Trophoblast cell (in vitro differentiated cells and primary cell): ENCODE measurements around the gene CENPP.

Experiments used
- DNase-seq, 2 donors: peaks; one replicate each; pipeline ENCODE4 v3.0.0-alpha.2; 2016
- H2AFZ ChIP-seq: 2 replicates; pipeline ENCODE4 v1.6.1; 2013; ENCODE audit warnings: low read length, moderate library complexity, mild to moderate bottlenecking; ENCODE audit not compliant: insufficient read depth, poor library complexity
- H2AK5ac ChIP-seq: 2 replicates; pipeline ENCODE4 v1.6.1; 2013; ENCODE audit warnings: mild to moderate bottlenecking, low read length
- H2BK120ac ChIP-seq: 2 replicates; pipeline ENCODE4 v1.6.1; 2013; ENCODE audit warnings: low read length, mild to moderate bottlenecking, moderate library complexity; ENCODE audit not compliant: insufficient read depth, poor library complexity
- H2BK12ac ChIP-seq: 2 replicates; pipeline ENCODE4 v1.6.1; 2013; ENCODE audit warnings: mild to moderate bottlenecking, low read length, moderate library complexity
- H2BK5ac ChIP-seq: 2 replicates; pipeline ENCODE4 v1.6.1; 2013; ENCODE audit warnings: low read length, low read depth, moderate library complexity, mild to moderate bottlenecking; ENCODE audit not compliant: poor library complexity
- H3K14ac ChIP-seq: 2 replicates; pipeline ENCODE4 v1.6.1; 2013; ENCODE audit warnings: mild to moderate bottlenecking, low read length
- H3K18ac ChIP-seq: 2 replicates; pipeline ENCODE4 v1.6.1; 2013; ENCODE audit warnings: mild to moderate bottlenecking, low read length
- H3K23ac ChIP-seq: 2 replicates; pipeline ENCODE4 v1.6.1; 2013; ENCODE audit warnings: low read length
- H3K27ac ChIP-seq: 2 replicates; pipeline ENCODE4 v1.5.1; 2013; ENCODE audit warnings: low read depth, mild to moderate bottlenecking, inconsistent platforms, low read length, moderate library complexity
- H3K27me3 ChIP-seq: 2 replicates; pipeline ENCODE4 v1.6.1; 2013; ENCODE audit warnings: inconsistent platforms, mild to moderate bottlenecking, low read length, moderate library complexity; ENCODE audit not compliant: insufficient read depth
- H3K36me3 ChIP-seq, 2 experiments: 1 replicate in 1 of 2; 2 replicates in 1 of 2; pipeline ENCODE4 v1.6.1; 2013; ENCODE audit warnings: low read length in 2 of 2, mild to moderate bottlenecking in 2 of 2, moderate library complexity in 1 of 2; ENCODE audit not compliant: insufficient read depth in 2 of 2, control insufficient read depth in 1 of 2
- H3K4ac ChIP-seq: 2 replicates; pipeline ENCODE4 v1.6.1; 2013; ENCODE audit warnings: low read depth, mild to moderate bottlenecking, low read length, moderate library complexity
- H3K4me1 ChIP-seq, 2 experiments: 1 replicate in 1 of 2; 2 replicates in 1 of 2; pipeline ENCODE4 v1.6.1; 2013; ENCODE audit warnings: low read length in 2 of 2, mild to moderate bottlenecking in 2 of 2, moderate library complexity in 1 of 2; ENCODE audit not compliant: insufficient read depth in 2 of 2, control insufficient read depth in 1 of 2
- H3K4me2 ChIP-seq: 2 replicates; pipeline ENCODE4 v1.6.1; 2013; ENCODE audit warnings: inconsistent platforms, mild to moderate bottlenecking, low read length, moderate library complexity
- H3K4me3 ChIP-seq: 2 replicates; pipeline ENCODE4 v1.5.1; 2013; ENCODE audit warnings: mild to moderate bottlenecking, low read depth, low read length, inconsistent platforms
- H3K79me1 ChIP-seq: one replicate; pipeline ENCODE4 v1.6.1; 2013; ENCODE audit warnings: low read length
- H3K79me2 ChIP-seq: 2 replicates; pipeline ENCODE4 v1.6.1; 2013; ENCODE audit warnings: low read length, mild to moderate bottlenecking; ENCODE audit not compliant: control insufficient read depth, insufficient read depth, poor library complexity
- H3K9ac ChIP-seq: 2 replicates; pipeline ENCODE4 v1.6.1; 2013; ENCODE audit warnings: mild to moderate bottlenecking, low read length
- H3K9me3 ChIP-seq: 2 replicates; pipeline ENCODE4 v1.6.1; 2013; ENCODE audit warnings: low read depth, mild to moderate bottlenecking, control low read depth, inconsistent platforms, low read length; ENCODE audit not compliant: insufficient read depth
- H4K12ac ChIP-seq: 2 replicates; pipeline ENCODE4 v1.6.1; 2013; ENCODE audit warnings: low read depth, mild to moderate bottlenecking, low read length, moderate library complexity
- H4K8ac ChIP-seq: 2 replicates; pipeline ENCODE4 v1.6.1; 2013; ENCODE audit warnings: low read depth, mild to moderate bottlenecking, low read length, moderate library complexity
- H4K91ac ChIP-seq: one replicate; pipeline ENCODE4 v1.6.1; 2013; ENCODE audit warnings: low read depth, mild to moderate bottlenecking, low read length, moderate library complexity
- WGBS: extraction: QIAGEN DNeasy Blood & Tissue Kit; methylation state at CpG from one replicate; pipeline ENCODE4 v1.1.7; 2013; ENCODE audit warnings: missing lambda C conversion rate; ENCODE audit not compliant: insufficient read length, insufficient coverage; ENCODE audit errors: extremely low coverage; 5-methylcytosine and 5-hydroxymethylcytosine counted together

The CENPP gene

GRCh38 chr9:92325991-92326500, 293 bp downstream of the CENPP start:
- Histone ChIP-seq H3K4me2 (peak overlapping the region; percentile 85), H4K91ac (no peak overlapping the region), H4K12ac (no peak overlapping the region), H2BK120ac (no peak overlapping the region), H3K14ac (peak overlapping the region; percentile 5), H2AK5ac (no peak overlapping the region), H3K9ac (peak overlapping the region; percentile 95), H3K79me2 (peaks cover 2% of the 10 kb centered on the region), H3K9me3 (no peaks in the 10 kb centered on the region), H3K4me3 (peak overlapping the region; percentile 83), H3K79me1 (peaks cover 4% of the 10 kb centered on the region), H3K23ac (no peak overlapping the region), H3K4me1 (no peaks in the 10 kb centered on the region), H3K36me3 (peaks cover 1 to 2% of the 10 kb centered on the region in 2 experiments), H4K8ac (peak overlapping the region; percentile 92), H3K27me3 (no peaks in the 10 kb centered on the region), H2BK5ac (no peak overlapping the region), H3K18ac (no peak overlapping the region), H2AFZ (peak overlapping the region; percentile 94), H2BK12ac (no peak overlapping the region), H3K4ac (no peak overlapping the region), H3K27ac (no peak overlapping the region)
- DNase-seq: no peak
- WGBS: no CpG with 5 or more reads among the region's 30 CpGs

DNA sequence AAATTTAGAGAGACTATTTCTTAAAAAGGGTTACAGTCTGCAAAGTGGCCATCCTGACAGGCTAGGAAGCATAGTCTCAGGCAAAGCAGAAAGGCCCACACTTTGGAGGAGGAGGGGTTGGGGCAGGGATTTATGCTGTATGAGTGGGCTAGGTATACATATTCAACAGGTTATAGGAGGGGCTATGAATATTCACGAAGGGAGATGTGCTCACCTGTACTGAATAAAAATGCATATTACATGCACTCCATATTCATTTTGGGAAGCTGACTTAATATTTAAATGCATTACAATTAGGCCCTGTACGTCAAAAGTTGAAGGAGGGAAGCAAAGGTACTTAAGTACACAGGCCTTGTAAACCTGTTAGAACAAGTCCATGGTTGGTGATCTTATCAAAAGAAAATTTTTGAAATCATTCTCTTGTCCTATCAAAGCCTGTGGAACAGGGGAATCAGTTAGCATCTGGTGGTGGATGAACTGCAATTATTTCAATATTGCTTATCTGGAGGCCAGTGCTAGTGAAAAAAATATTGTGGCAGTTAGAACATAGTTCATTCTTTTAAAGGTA, 1.6 kb downstream of the CENPP start:
- WGBS: no CpG with 5 or more reads among the region's 2 CpGs
- Histone ChIP-seq H2BK120ac (no peak overlapping the region), H2BK12ac (no peak overlapping the region), H3K9ac (no peak overlapping the region), H3K9me3 (no peaks in the 10 kb centered on the region), H3K4me1 (no peaks in the 10 kb centered on the region), H3K4ac (no peak overlapping the region), H4K91ac (no peak overlapping the region), H3K27ac (no peak overlapping the region), H2AFZ (no peak overlapping the region), H3K27me3 (no peaks in the 10 kb centered on the region), H4K12ac (no peak overlapping the region), H3K36me3 (peaks cover 0 to under 1% of the 10 kb centered on the region in 2 experiments), H2AK5ac (no peak overlapping the region), H3K79me2 (peaks cover 2% of the 10 kb centered on the region), H3K4me3 (no peak overlapping the region), H3K18ac (no peak overlapping the region), H4K8ac (no peak overlapping the region), H3K23ac (no peak overlapping the region), H3K14ac (no peak overlapping the region), H3K4me2 (no peak overlapping the region), H3K79me1 (peaks cover 4% of the 10 kb centered on the region), H2BK5ac (no peak overlapping the region)
- peak in 1 of 2 donors; percentile 3 for DNase-seq

DNA sequence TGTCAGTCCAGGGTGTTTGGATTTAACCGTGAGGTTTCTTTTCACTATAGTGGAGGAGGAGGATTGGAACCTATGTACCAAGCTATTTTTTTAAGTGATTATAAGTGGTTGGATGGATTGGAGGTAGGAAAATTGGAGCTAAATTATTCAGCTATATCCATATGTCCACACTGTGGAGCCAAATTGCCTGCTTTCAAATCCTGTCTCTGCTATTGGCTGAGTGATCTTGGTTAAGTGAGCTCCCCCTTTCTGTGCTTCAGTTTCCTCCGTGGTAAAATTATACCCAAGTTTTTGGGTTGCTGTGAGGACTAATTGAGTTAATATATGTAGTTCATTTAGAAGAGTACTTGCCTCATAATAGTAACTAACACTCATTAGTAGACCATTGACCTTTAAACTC, 2.5 kb downstream of the CENPP start:
- H3K4me3 ChIP-seq: no peak overlapping the region
- no peak overlapping the region for H3K4me2 ChIP-seq
- H3K23ac ChIP-seq: no peak overlapping the region
- no peak overlapping the region for H3K9ac ChIP-seq
- no peaks in the 10 kb centered on the region for H3K4me1 ChIP-seq
- no peaks in the 10 kb centered on the region for H3K36me3 ChIP-seq
- no peaks in the 10 kb centered on the region for H3K9me3 ChIP-seq
- WGBS: no CpG with 5 or more reads among the region's 2 CpGs
- H2AFZ ChIP-seq: no peak overlapping the region
- H3K4ac ChIP-seq: no peak overlapping the region
- no peak overlapping the region for H3K27ac ChIP-seq
- no peak overlapping the region for H3K18ac ChIP-seq
- H3K14ac ChIP-seq: no peak overlapping the region
- H2BK120ac ChIP-seq: no peak overlapping the region
- H3K79me1 ChIP-seq: peaks cover 4% of the 10 kb centered on the region
- H4K91ac ChIP-seq: no peak overlapping the region
- no peak overlapping the region for H4K8ac ChIP-seq
- no peaks in the 10 kb centered on the region for H3K27me3 ChIP-seq
- H3K79me2 ChIP-seq: peaks cover 2% of the 10 kb centered on the region
- no peak overlapping the region for H2AK5ac ChIP-seq
- no peak overlapping the region for H2BK12ac ChIP-seq
- H2BK5ac ChIP-seq: no peak overlapping the region
- DNase-seq: no peak
- no peak overlapping the region for H4K12ac ChIP-seq

DNA sequence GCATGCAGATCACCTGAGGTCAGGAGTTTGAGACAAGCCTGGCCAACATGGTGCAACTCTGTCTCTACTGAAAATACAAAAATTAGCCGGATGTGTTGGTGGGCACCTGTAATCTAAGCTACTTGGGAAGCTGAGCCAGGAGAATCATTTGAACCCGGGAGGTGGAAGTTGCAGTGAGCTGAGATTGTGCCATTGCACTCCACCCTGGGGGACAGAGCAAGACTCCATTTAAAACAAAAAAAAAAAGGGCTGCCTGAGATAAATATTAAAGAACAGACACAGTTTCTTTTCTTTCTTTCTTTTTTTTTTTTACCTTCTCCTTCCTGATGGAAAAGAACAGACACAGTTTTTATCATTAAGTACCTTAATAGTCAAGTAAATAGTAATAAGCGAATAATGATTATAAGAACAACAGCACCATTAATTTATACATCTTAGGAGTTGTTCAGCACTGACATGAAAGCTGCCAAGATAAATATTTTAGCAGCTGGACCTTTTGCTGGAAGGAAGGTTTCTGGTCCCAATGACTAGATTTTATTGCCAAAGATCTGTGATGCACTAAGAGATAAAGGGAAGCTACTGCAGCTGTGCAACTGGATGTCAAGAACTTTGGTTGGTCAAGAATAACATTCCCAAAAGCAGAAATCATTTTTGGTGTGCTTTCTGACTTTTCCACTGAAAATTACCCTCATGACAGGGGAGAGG, 7.0 kb downstream of the CENPP start:
- Histone ChIP-seq H3K4me2 (no peak overlapping the region), H3K4ac (no peak overlapping the region), H3K79me1 (no peaks in the 10 kb centered on the region), H3K23ac (no peak overlapping the region), H3K79me2 (no peaks in the 10 kb centered on the region), H3K9ac (no peak overlapping the region), H4K91ac (no peak overlapping the region), H3K36me3 (peaks cover 0 to 2% of the 10 kb centered on the region in 2 experiments), H3K14ac (no peak overlapping the region), H3K27me3 (no peaks in the 10 kb centered on the region), H2AK5ac (no peak overlapping the region), H3K27ac (no peak overlapping the region), H4K12ac (no peak overlapping the region), H2BK12ac (no peak overlapping the region), H4K8ac (no peak overlapping the region), H2AFZ (no peak overlapping the region), H2BK5ac (no peak overlapping the region), H3K4me1 (no peaks in the 10 kb centered on the region), H2BK120ac (no peak overlapping the region), H3K18ac (no peak overlapping the region), H3K4me3 (no peak overlapping the region), H3K9me3 (no peaks in the 10 kb centered on the region)
- no CpG with 5 or more reads among the region's 3 CpGs for WGBS
- no peak for DNase-seq
